Stomach (tissue), 4 donors: ENCODE data around the gene OTX2.

Experiments used
- CTCF ChIP-seq, 7 experiments: fragments of 450-650 bp in 4 of 7; fragments of 200-600 bp in 3 of 7; sonication (generic) in 3 of 7; IDR thresholded peaks; one replicate each; pipeline ENCODE4 v1.5.1; 2016 to 2019; ENCODE audit warnings: antibody characterized with exemption in 7 of 7, control low read depth in 2 of 7, mild to moderate bottlenecking in 1 of 7
- POLR2A ChIP-seq, 4 donors: fragments of 450-650 bp; IDR thresholded peaks; one replicate each; pipeline ENCODE4 v1.6.1; 2016; ENCODE audit warnings: antibody characterized with exemption in 4 of 4, control low read depth in 2 of 4, mild to moderate bottlenecking in 1 of 4, moderate library complexity in 1 of 4

- TF ChIP-seq CTCF (IDR thresholded peaks at IDR 0.05) (no peak), POLR2A (IDR thresholded peaks at IDR 0.05) (no peak)
Observed at GRCh38 chr14:56759633-56760032, 50.6 kb downstream of the OTX2 start.
